Measurements from ENCODE around the gene RPL21. TPM values are rescaled to one million over a fixed set of nuclear protein-coding genes. Genes with fewer than 3 reads are reported as not detected.

RPL21 gene
- total and polyA plus RNA-seq, 7 donors, result 440 to 1,432 (median 808) TPM

- DNase-seq (no peak), ATAC-seq (no peak)
- no peak for TF ChIP-seq CTCF (IDR thresholded peaks at IDR 0.05)
- Histone ChIP-seq H3K4me1 (peaks cover 4% of the 10 kb centered on the region), H3K36me3 (ENCODE audit: insufficient read depth in 1 of 2, low read depth in 1 of 2) (no peaks in the 10 kb centered on the region), H3K9me3 (no peaks in the 10 kb centered on the region), H3K27ac (no peak overlapping the region), H3K4me3 (peak overlapping the region; percentile 78), H3K27me3 (ENCODE audit: insufficient read depth in 3 of 3, low read length in 2 of 3) (no peaks in the 10 kb centered on the region)
- intact Hi-C loops (cut with DNase I), result no loop called here
- WGBS, 3 donors, result 55 to 61% (median 59%) methylated on average over 15 of the region's 15 CpGs
Measured at GRCh38 chr13:27271570-27272096, 20.3 kb downstream of the RPL21 start.

GRCh38 chr13:27273658-27274425 is 22.5 kb downstream of the RPL21 start:
- no peak for ATAC-seq
- H3K27ac ChIP-seq, result no peak overlapping the region
- no peak for TF ChIP-seq CTCF (IDR thresholded peaks at IDR 0.05)
- no peak overlapping the region for H3K4me3 ChIP-seq
- no peaks in the 10 kb centered on the region for H3K9me3 ChIP-seq
- no peaks in the 10 kb centered on the region for H3K27me3 ChIP-seq (ENCODE audit: insufficient read depth in 3 of 3, low read length in 2 of 3)
- DNase-seq, result no peak
- no peaks in the 10 kb centered on the region for H3K36me3 ChIP-seq (ENCODE audit: insufficient read depth in 1 of 2, low read depth in 1 of 2)
- peaks cover 4% of the 10 kb centered on the region for H3K4me1 ChIP-seq
- WGBS, 3 donors, result 56 to 61% (median 58%) methylated on average over 4 of the region's 4 CpGs
- intact Hi-C loops (cut with DNase I), result no loop called here

GRCh38 chr13:27274631-27275030 is 23.3 kb downstream of the RPL21 start:
- no peak overlapping the region for H3K27ac ChIP-seq
- WGBS, 3 donors, result 24 to 30% (median 27%) methylated on average over 1 of the region's 1 CpG
- no peaks in the 10 kb centered on the region for H3K9me3 ChIP-seq
- no peaks in the 10 kb centered on the region for H3K27me3 ChIP-seq (ENCODE audit: insufficient read depth in 3 of 3, low read length in 2 of 3)
- intact Hi-C loops (cut with DNase I), result no loop called here
- no peak overlapping the region for H3K4me3 ChIP-seq
- ATAC-seq (no peak), DNase-seq (no peak)
- peaks cover 4% of the 10 kb centered on the region for H3K4me1 ChIP-seq
- no peaks in the 10 kb centered on the region for H3K36me3 ChIP-seq (ENCODE audit: insufficient read depth in 1 of 2, low read depth in 1 of 2)
- no peak for TF ChIP-seq CTCF (IDR thresholded peaks at IDR 0.05)

- H3K4me1 ChIP-seq, result peaks cover 3% of the 10 kb centered on the region
- no peak for DNase-seq
- H3K27ac ChIP-seq, result no peak overlapping the region
- H3K36me3 ChIP-seq (ENCODE audit: insufficient read depth in 1 of 2, low read depth in 1 of 2), result no peaks in the 10 kb centered on the region
- intact Hi-C loops (cut with DNase I), result no loop called here
- no peak for TF ChIP-seq CTCF (IDR thresholded peaks at IDR 0.05)
- WGBS, 3 donors, result 58 to 61% (median 58%) methylated on average over 7 of the region's 7 CpGs
- ATAC-seq, result peak in 1 of 4 donors; percentile 28
- no peak overlapping the region for H3K4me3 ChIP-seq
- H3K9me3 ChIP-seq, result no peaks in the 10 kb centered on the region
- no peaks in the 10 kb centered on the region for H3K27me3 ChIP-seq (ENCODE audit: insufficient read depth in 3 of 3, low read length in 2 of 3)
Measured at GRCh38 chr13:27276188-27276587, 24.8 kb downstream of the RPL21 start.
